ENCODE data around the gene CATSPERD.

DNA sequence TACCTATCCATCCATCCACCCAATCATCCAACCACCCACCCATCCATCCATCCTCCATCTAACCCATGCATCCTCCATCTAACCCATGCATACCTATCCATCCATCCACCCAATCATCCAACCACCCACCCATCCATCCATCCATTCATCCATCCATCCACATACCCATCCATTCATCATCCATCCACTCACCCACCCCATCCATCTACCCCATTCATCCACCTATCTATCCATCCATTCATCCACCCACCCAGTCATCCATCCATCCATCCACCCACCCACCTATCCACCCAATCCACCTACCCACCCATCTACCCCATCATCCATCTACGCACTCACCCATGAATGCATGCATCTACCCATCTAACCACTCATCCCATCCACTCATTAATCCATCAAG, 46.7 kb upstream of the CATSPERD start:
- TF ChIP-seq, protein P1, sequence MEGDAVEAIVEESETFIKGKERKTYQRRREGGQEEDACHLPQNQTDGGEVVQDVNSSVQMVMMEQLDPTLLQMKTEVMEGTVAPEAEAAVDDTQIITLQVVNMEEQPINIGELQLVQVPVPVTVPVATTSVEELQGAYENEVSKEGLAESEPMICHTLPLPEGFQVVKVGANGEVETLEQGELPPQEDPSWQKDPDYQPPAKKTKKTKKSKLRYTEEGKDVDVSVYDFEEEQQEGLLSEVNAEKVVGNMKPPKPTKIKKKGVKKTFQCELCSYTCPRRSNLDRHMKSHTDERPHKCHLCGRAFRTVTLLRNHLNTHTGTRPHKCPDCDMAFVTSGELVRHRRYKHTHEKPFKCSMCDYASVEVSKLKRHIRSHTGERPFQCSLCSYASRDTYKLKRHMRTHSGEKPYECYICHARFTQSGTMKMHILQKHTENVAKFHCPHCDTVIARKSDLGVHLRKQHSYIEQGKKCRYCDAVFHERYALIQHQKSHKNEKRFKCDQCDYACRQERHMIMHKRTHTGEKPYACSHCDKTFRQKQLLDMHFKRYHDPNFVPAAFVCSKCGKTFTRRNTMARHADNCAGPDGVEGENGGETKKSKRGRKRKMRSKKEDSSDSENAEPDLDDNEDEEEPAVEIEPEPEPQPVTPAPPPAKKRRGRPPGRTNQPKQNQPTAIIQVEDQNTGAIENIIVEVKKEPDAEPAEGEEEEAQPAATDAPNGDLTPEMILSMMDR (IDR thresholded peaks at IDR 0.05), result no peak
- no peak for TF ChIP-seq POLR2A (IDR thresholded peaks at IDR 0.05)

All from breast epithelium (tissue), 3 donors.